Measurements from ENCODE around the gene ARIH2.
A peak's percentile ranks its signal among the peaks of the same experiment; 100 is the strongest.
"Not testable (repeated sequence)": the region's sequence is repeated elsewhere in the genome, so short reads cannot be mapped to it uniquely, and the experiment has no call there.

Gene ARIH2

DNA sequence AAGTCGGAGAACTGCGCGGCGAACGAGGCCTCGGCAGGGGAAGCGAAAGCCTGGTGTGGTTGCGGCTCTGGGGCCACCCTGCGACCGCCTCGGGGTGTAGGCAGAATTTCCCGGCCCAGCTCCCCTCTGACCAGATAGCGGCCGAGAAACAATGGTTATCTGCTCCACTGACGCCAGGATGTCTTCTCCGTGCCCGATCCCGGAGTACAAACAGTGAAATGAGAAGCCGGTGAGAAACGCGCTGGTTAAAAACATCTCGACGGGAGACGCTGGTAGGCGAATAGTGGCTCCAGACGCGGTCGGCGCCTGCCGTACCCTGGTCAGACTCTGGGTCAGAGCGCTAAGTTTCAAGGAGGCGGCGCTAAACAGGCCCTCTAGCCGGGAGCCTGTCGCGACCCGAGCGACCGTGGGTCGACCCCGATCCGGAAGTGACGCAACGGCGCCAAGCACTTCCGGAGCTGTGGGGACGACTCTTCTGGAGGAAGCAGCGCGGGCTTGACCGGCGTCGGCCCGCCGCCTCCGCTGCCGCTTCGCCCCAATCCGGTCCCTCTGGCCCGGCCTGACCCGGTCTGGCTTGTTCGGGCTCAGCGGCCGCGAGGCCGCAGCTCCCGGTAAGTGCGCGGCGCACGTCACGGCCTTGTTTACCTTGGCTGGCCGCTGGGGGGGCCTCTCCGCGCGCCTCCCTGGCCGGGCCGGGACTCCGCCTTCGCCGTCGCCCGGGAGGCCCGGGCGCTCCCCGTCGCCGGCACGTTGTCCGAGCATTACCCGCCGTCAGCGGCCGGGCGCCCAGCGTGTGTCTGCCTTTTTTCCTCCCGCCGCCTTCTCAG is at the start of gene ARIH2:
ARIH2 (plus strand) TSS at position 455 of the 827 bp plus-strand sequence. CDS start 8,717 bp downstream, outside the sequence.
- DNase-seq = peak; percentile 82 to 83

DNA sequence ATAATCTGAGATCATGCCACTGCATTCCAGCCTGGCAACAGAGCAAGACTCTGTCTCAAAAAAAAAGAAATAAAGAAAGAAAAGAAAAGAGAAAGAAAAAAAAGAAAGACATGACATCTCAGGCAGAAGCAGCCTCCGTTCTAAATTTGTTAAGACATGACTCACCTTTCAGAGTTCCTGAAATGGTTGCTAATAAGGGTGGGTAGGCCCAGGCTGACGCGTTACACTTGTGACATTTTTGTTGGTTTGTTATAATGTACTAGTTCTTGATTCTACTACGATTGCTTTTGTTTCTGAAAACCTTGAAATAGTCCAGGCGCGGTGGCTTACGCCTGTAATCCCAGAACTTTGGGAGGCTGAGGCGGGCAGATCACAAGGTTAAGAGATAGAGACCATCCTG is 41.0 kb upstream of the ARIH2 start:
- DNase-seq = no peak

DNA sequence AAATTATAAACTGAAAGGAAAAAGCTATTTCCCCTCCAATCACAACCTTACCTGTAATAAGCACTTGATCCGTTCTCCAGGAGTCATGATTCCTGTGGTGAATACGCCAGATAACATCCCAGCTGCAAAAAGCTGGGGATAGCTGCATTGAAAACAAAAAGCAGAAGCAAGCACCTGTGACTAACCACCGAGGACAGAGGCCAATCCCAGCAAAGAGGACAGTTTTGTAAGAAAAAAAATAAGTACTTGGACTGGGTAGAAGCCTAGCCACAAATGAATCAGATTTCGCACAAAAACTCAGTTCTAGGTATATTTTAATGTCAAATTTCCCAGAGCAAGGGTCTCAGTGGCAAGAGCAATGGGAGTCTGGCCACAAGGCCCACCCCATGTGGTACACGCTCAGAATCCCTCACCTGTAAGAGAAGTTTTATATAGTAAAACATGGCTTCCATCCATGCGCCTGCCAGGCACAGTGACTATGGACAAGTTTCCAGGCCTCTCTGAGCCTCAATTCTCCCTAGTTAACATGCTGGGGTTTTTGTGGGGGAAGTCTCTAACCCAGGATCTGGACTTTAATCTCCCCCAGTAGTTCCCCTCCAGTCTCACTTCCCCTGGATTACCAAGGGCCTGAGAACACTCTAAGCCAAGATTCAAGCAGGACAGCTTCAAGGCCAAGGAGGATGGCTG is 39.2 kb upstream of the ARIH2 start:
- DNase-seq = no peak

DNA sequence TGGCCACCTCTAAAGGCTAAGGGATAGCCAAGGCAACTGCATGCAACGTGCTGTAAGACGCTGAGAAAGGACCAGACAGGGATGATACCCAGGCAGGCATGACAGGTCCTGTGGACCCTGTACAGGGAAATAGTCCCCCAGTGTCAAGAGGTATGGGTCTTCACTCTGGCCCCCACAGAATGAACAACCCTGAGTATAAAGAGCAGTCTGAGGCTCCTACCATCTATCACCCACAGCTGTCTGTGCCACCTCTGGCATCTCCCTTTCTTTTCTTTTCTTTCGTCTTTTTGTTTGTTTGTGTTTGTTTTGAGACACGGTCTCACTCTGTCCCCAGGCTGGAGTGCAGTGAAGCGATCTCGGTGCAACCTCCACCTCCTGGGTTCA is 38.7 kb upstream of the ARIH2 start:
- no peak for DNase-seq

DNA sequence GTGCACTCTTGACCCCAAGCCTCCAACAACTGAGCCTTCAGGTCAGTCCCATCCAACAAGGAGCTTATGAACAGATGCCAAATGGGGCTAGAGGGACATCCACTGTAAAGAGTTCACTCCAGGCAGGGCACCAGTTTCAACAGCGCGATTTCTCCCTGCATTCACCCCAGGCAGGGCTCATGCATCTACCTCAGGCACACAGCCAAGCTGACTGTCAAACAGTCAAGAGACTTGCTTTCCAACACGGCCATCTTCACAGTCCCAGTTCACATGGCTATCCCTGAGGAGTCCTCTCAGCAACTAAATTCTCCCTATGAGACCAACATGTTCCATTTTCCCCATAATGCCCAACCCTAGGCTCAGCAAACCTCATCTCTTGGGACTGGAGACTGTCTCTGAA is 37.6 kb upstream of the ARIH2 start:
- DNase-seq = no peak

DNA sequence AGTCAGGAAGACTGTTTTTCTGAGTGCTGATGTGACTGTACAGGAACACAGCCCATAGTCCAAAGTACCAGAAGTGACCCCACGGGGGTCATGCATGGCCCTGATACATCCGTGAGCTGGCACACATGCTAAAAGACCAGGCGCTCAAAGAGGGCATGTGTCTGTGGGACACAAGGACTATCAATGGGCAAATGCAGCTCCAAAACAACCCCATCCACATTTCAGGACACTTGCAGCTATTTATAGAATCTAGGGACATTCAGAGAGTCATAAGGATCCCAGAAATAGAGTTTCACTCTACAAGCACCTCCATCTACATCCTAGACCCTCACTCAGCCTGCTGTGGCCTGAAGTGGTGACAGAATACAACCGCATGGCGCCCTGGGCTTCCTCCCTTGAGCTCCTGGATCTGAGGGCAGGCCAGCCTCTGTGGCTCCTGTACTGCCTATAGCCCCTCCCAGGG is 37.0 kb upstream of the ARIH2 start:
- no peak for DNase-seq

DNA sequence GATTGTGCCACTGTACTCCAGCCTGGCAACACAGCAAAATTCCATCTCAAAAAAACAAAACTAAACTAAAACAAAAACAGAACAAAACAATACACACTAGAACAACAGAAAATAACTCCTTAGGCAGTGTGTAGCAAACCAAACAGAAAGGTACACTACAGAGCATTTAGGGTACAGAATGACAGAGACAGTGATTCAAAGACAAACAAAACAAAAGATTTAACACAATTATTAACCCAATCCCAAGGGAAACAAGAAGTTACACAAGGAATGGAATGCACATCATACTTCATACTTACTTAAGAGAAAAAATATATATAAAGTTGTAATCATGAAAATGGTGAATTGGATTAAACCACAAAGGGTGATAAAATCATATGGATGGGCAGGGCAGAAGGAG is 32.9 kb upstream of the ARIH2 start:
- no peak for DNase-seq

DNA sequence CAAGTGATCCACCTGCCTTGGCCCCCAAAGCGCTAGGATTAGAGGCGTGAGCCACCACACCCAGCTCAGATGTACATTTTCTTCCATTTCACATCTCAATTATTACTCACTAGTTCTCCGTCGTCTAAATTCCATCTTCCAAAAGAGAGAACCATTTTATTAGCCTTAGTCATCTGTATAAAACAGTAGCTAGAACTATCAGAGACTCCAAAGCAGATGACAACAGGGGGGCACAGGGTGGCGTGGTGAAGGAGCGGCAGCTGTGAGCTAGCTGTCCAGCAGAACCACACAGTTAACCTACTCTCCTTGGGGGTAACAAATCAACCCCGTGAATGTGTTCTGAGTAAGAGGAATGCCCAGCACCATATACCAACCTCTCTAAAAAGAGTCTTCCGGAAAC is 27.0 kb upstream of the ARIH2 start:
- no peak for DNase-seq

DNA sequence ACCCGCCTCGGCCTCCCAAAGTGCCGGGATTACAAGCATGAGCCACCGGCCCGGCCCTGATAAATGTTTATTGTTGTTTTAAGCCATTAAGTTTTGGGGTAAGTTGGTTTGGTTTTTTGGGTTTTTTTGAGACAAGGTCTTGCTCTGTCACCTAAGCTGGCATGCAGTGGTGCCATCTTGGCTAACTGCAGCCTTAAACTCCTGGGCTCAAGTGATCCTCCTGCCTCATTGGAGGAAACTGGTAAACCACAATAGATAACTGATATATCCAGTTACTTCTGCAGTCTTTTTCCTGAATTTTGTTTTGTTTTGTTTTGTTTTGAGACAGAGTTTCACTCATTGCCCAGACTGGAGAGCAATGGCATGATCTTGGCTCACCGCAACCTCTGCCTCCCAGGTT is 24.1 kb upstream of the ARIH2 start:
- no peak for DNase-seq

DNA sequence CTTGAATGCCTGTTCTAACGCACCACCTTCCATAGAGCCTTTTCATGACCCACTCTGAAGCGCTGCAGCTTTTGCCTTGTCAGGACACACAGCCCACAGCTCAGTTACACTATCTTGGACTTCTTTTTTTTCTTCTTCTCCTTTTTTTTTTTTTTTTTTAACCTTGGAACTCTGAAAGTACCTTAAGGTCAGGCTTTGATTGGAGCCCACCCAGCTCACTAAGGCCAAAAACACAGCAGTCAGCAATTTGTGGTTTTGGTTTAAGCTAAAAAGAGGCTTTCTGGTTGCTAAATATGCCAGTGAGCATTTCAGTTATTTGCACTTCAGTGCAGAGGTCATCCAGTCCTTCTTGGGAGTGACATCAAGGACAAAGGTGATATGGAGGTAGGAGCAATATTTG is 21.7 kb upstream of the ARIH2 start:
- DNase-seq = no peak

DNA sequence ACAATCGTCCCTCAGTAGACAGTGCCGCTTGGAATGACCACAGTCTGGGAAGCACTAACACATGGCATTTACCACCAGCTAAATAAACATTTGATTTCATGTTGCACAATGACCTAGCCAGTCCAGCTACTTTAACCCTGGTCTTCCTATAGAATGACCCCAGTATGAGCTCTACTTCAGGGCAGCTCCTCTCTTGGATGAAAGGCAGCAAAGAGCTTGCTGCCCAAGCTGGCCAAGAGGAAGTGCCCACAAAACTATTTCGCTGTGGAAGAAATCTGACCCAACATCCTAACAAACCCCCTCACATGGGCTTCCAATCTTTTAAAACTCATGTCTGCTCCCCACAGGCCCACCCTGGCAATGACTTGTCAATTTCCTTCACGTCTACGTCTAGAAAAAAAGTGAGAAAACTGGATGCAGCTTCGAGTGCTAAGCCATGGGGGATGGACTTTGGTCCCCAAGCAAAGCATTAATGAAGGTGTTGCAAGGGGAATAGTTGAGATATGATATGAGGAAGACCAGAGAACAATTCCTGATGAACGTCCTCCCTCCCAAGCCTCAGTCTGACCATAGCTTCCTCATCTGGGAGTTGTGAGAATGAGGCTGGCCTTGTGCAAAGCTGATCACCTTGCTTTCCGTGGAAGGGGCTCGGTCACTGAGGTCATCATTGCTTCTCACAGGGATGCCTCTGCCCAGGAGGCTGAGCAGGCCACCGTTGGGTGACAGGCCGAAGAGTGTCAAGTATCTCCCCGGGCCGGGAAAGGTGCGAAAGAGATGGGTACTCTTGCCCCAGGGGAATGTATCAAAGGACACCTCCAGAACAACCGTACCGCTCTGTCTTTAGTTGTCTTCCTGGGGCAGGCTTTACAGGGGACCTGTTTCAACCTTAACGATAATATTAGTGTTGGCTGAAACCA is 20.9 kb upstream of the ARIH2 start:
- no peak for DNase-seq

DNA sequence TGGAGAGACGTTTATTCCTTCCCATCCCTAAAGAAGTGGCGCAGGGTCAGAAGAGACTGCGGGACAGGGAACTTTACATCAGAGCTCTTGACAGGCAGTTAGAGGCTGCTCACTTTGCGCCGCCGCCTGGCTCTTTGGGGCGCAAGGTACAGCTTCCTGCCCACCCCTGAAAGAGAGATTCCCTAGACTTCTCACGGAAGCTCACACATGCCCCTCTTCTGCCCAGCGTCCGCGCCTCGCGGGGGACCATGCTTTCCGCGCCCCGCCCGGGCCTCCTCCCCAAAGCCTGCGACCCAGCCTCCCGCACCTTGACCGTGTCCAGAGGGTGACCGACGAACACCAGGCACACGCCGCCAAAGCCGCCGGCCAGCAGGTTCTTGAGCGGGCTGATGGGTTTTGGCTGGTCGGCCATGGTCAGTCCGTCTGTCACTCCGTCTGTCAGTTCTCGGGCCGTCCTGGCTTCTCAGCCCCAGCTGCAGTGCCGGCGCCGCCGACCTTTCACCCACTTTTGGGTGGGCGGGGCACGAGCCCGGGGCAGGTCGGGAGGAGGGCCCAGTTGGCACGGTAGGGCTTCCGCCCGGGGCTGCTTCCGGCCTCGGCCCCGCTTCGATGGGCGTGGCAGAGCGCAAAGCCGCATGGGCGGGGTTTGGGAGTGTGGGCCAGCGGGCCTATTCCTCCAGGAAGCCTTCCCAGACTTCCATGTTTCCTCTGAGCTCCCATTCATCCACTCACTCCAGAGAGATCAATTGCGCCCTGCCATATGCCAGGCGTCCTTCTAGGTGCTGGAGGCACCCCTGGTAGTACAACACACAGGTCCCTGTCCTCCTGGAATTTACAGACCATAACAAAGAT is 20.0 kb upstream of the ARIH2 start, which contains the start of gene SLC25A20:
SLC25A20 (minus strand) TSS at position 500 of the 852 bp plus-strand sequence; CDS start at position 412, 88 bp downstream.
- DNase-seq = peak; percentile 89 to 90

DNA sequence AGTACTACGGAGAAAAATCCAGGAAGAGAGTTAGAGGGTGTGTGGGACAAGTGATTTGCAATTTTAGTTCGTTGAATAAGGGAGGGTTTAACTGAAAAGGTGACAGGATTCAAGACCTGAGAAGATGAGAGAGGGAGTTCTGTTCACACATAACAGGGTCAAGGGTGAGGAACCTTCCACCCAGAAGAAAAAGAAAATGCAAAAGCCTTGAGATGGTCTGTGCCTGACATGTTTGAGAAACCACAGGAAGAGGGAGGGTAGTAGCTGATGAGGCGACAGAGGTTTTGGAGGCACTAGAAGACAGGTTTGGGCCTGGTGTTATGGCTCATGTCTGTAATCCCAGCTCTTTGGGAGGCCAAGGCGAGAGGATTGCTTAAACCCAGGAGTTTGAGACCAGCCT is 19.4 kb upstream of the ARIH2 start:
- no peak for DNase-seq

DNA sequence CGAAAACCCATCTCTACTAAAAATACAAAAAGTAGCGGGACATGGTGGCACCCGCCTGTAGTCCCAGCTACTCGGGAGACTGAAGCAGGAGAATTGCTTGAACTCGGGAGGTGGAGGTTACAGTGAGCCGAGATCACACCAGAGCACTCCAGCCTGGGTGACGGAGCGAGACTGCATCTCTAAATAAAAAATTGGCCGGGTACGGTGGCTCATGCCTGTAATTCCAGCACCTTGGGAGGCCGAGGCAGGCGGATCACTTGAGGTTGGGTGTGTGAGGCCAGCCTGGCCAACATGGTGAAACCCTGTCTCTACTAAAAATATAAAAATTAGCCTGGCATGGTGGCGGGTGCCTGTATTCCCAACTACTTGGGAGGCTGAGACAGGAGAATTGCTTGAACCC is 11.6 kb upstream of the ARIH2 start:
- DNase-seq = not testable (repeated sequence)

DNA sequence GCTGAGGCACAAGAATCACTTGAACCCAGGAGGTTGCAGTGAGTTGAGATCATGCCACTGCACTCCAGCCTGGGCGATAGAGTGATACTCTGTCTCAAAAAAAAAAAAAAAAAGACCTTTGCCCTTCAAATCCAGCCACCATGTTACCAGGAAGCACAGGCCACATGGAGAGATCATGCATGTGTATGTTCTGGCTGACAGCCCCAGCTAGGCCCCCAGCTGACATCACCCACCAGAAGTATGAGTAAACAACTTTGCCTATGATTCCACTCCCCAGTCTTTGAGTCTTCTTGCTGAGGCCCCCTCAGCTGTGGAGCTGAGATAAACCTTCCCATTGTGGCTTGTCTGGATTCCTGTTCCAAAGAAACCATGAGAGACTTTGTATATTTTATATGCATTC is 3.3 kb upstream of the ARIH2 start:
- no peak for DNase-seq

DNA sequence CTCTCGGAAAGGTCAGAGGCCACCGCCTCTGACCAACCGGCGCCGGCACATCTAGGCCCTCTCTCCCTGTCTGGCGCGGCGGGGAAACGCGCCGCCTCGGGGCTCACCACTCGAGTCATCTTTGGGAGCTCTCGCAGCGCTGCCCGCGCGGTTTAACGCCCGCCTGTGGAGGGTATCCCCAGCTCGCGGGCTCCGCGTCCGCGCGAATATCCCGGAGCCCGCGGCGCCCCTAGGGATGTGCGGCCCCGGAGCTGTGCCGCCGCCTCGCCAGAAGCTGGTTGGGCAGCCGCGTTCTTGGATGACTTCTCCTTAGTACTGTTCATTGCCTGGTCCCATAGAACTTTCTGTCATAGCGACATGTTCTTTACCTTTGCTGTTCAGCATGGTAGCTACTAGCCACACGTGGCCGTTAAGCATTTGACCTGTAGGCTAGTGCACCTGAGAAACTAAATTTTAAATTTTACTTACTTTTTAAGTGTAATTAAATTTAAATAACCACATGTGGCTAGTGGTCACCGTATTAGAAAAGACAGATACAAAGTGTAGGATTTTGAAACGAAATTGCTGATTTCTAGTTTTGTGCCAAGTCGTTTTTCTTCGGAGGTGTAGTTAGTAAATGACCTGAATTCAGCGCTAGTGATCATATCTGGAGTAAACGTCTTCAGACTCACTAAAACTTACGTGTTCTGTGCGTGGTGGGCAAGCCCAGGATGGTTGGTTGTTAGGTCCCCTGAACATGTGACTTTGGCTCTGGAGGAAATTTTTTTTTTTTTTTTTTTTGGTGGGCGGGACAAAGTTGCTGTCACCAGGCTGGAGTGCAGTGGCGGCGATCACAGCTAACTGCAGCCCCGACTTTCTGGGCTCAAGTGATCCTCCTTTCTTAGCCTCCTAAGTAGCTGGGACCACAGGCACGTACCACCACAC is 835 bp downstream of the ARIH2 start:
- DNase-seq = peak; percentile 37 to 58

DNA sequence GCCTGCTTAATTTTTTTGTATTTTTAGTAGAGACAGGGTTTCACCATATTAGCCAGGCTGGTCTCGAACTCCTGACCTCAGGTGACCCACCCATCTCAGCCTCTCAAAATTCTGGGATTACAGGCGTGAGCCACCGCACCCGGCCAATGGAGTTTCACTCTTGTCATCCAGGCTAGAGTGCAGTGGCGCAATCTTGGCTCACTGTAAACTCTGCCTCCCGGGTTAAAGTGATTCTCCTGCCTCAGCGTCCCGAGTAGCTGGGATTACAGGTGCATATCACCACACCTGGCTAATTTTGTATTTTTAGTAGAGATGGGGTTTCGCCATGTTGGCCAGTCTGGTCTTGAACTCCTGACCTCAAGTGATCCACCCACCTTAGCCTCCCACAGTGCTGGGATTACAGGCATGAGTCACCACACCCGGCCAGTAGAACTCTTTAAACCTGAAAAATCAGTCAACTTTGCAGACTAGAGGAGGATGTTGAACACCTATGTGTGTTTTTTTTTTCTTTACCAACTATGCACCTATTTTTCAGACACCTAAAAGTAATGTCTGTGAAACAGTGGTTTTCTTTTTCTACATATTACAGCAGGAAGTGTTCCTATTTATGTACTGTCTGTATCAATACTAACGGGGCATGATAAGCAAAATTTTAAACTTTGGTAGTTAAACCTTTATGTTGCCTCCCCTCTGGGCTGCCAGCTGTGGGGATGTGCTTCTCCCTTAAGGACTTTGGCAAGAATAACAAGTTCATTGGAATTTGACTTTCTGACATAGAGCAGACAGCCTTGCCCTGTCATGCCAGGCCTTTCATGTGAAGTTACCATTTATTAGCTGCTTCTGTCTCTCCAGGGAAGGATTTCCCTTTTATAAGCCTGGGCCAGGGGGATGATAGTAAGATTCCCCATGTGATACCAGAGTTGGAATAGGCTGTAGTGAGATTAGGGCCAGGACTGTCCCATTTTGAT is 8.1 kb downstream of the ARIH2 start:
- peak; percentile 3 to 25 for DNase-seq

DNA sequence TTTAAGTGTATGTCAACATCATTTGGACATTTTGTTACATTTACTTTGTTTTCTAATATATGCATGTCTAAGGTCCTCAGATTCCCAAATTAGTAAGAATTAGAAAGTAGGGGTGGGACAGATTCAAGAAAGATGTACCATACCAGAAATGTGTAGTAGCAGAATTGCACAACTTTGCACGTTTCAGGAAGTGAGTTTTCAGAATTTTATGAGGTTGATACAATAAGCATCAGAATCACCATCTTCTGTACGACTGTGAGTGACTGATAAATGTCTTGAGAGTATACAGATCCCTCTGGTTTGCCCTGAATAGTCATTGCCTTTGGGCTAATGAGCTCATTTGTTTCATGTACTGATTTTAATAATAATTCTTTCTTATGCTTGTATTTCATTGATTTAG is 9.3 kb downstream of the ARIH2 start:
- DNase-seq = no peak

DNA sequence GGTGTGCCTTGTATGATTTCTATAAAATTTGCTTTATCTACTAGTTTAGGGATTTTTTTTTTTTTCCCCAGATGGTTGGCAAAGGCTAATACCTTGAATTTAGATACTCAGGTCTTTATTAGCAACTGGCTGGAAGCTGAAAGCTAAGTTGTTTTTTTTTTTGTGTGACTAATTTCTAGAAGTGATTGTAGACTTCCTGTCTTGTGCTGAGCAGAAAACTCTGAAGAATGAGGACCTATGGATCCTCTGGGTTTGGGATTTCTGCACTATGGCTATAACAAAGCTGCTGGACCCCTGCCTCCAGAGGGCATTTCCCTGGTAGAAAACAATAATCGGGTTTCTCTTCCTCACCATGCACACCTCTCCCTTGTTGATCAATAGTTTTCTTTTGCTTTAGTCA is 10.0 kb downstream of the ARIH2 start:
- DNase-seq = no peak
